ENCODE results near the gene NINL.
A peak's percentile ranks its signal among the peaks of the same experiment; 100 is the strongest.
"Not testable (repeated sequence)": the region's sequence is repeated elsewhere in the genome, so short reads cannot be mapped to it uniquely, and the experiment has no call there.

The NINL gene

GRCh38 chr20:25584905-25585704 is at the start of gene NINL:
NINL (minus strand) TSS chr20:25585531; CDS start chr20:25526587, 58,944 bp downstream.
- DNase-seq (ENCODE audit: low read depth in 2 of 2) = peak in 1 of 2 donors; percentile 51

- no peak for DNase-seq (ENCODE audit: low read depth in 2 of 2)
Observed at GRCh38 chr20:25632940-25633790, 47.8 kb upstream of the NINL start.

- DNase-seq (ENCODE audit: low read depth in 2 of 2) = not testable (repeated sequence)
Observed at GRCh38 chr20:25630615-25631014, 45.3 kb upstream of the NINL start.

GRCh38 chr20:25629816-25630499 is 44.6 kb upstream of the NINL start:
- no peak for DNase-seq (ENCODE audit: low read depth in 2 of 2)

GRCh38 chr20:25626779-25627178 is 41.4 kb upstream of the NINL start:
- DNase-seq (ENCODE audit: low read depth in 2 of 2) = no peak

GRCh38 chr20:25624500-25624939 is 39.2 kb upstream of the NINL start:
- DNase-seq (ENCODE audit: low read depth in 2 of 2) = no peak

GRCh38 chr20:25623736-25624499 is 38.6 kb upstream of the NINL start, which contains the start of gene NANP:
NANP (minus strand) TSS chr20:25624014; CDS start chr20:25623948, 66 bp downstream.
- peak; percentile 77 to 81 for DNase-seq (ENCODE audit: low read depth in 2 of 2)

GRCh38 chr20:25623225-25623735 is 37.9 kb upstream of the NINL start:
- DNase-seq (ENCODE audit: low read depth in 2 of 2) = peak in 1 of 2 donors; percentile 6

GRCh38 chr20:25622450-25623224 is 37.3 kb upstream of the NINL start:
- no peak for DNase-seq (ENCODE audit: low read depth in 2 of 2)

- no peak for DNase-seq (ENCODE audit: low read depth in 2 of 2)
Observed at GRCh38 chr20:25622049-25622448, 36.7 kb upstream of the NINL start.

- no peak for DNase-seq (ENCODE audit: low read depth in 2 of 2)
Observed at GRCh38 chr20:25619514-25619913, 34.2 kb upstream of the NINL start.

GRCh38 chr20:25608774-25609173 is 23.4 kb upstream of the NINL start:
- no peak for DNase-seq (ENCODE audit: low read depth in 2 of 2)

- DNase-seq (ENCODE audit: low read depth in 2 of 2) = no peak
Observed at GRCh38 chr20:25606094-25606695, 20.9 kb upstream of the NINL start.

GRCh38 chr20:25605148-25605547 is 19.8 kb upstream of the NINL start:
- DNase-seq (ENCODE audit: low read depth in 2 of 2) = no peak

- no peak for DNase-seq (ENCODE audit: low read depth in 2 of 2)
Observed at GRCh38 chr20:25604611-25605010, 19.3 kb upstream of the NINL start.

- not testable (repeated sequence) for DNase-seq (ENCODE audit: low read depth in 2 of 2)
Observed at GRCh38 chr20:25602914-25603309, 17.6 kb upstream of the NINL start.

- not testable (repeated sequence) for DNase-seq (ENCODE audit: low read depth in 2 of 2)
Observed at GRCh38 chr20:25602191-25602913, 17.0 kb upstream of the NINL start.

GRCh38 chr20:25601659-25602058 is 16.3 kb upstream of the NINL start:
- DNase-seq (ENCODE audit: low read depth in 2 of 2) = no peak

GRCh38 chr20:25600632-25601031 is 15.3 kb upstream of the NINL start:
- DNase-seq (ENCODE audit: low read depth in 2 of 2) = no peak
